ENCODE results near the gene CORO7.

Gene CORO7

GRCh38 chr16:4384509-4384942, 31.9 kb downstream of the CORO7 start:
- DNase-seq (ENCODE audit: low read depth in 2 of 2), result no peak

- DNase-seq (ENCODE audit: low read depth in 2 of 2), result no peak
Observed at GRCh38 chr16:4383591-4384444, 32.6 kb downstream of the CORO7 start.

- no peak for DNase-seq (ENCODE audit: low read depth in 2 of 2)
Observed at GRCh38 chr16:4382795-4383357, 33.5 kb downstream of the CORO7 start.

GRCh38 chr16:4381935-4382794, 34.2 kb downstream of the CORO7 start:
- DNase-seq (ENCODE audit: low read depth in 2 of 2), result no peak

- no peak for DNase-seq (ENCODE audit: low read depth in 2 of 2)
Observed at GRCh38 chr16:4381072-4381934, 35.1 kb downstream of the CORO7 start.

GRCh38 chr16:4380119-4381063, 36.0 kb downstream of the CORO7 start:
- no peak for DNase-seq (ENCODE audit: low read depth in 2 of 2)

GRCh38 chr16:4378999-4379690, 37.3 kb downstream of the CORO7 start:
- no peak for DNase-seq (ENCODE audit: low read depth in 2 of 2)

GRCh38 chr16:4378161-4378666, 38.2 kb downstream of the CORO7 start:
- no peak for DNase-seq (ENCODE audit: low read depth in 2 of 2)

GRCh38 chr16:4377573-4378154, 38.7 kb downstream of the CORO7 start:
- no peak for DNase-seq (ENCODE audit: low read depth in 2 of 2)

GRCh38 chr16:4376893-4377572, 39.4 kb downstream of the CORO7 start:
- DNase-seq (ENCODE audit: low read depth in 2 of 2), result no peak

- DNase-seq (ENCODE audit: low read depth in 2 of 2), result no peak
Observed at GRCh38 chr16:4376126-4376892, 40.1 kb downstream of the CORO7 start.

GRCh38 chr16:4375717-4376116, 40.7 kb downstream of the CORO7 start:
- DNase-seq (ENCODE audit: low read depth in 2 of 2), result no peak

- no peak for DNase-seq (ENCODE audit: low read depth in 2 of 2)
Observed at GRCh38 chr16:4373909-4374742, 42.3 kb downstream of the CORO7 start.

- no peak for DNase-seq (ENCODE audit: low read depth in 2 of 2)
Observed at GRCh38 chr16:4373356-4373908, 43.0 kb downstream of the CORO7 start.

GRCh38 chr16:4372578-4373355, 43.6 kb downstream of the CORO7 start:
- no peak for DNase-seq (ENCODE audit: low read depth in 2 of 2)

All from stimulated activated CD4-positive, alpha-beta T cell treated with anti-CD3 and anti-CD28 coated beads, Interleukin-4, amount 100 ng/mL, for 48 hours (primary cell).